Activated effector memory CD4-positive, alpha-beta T cell treated with anti-CD3 and anti-CD28 coated beads, Interleukin-2, amount 50 U/mL, for 16 hours (primary cell): ENCODE results near the gene MYO7A.

Experiments
- DNase-seq: peaks from one replicate; pipeline ENCODE4 v3.0.0-alpha.2; 2020

Gene MYO7A

DNA sequence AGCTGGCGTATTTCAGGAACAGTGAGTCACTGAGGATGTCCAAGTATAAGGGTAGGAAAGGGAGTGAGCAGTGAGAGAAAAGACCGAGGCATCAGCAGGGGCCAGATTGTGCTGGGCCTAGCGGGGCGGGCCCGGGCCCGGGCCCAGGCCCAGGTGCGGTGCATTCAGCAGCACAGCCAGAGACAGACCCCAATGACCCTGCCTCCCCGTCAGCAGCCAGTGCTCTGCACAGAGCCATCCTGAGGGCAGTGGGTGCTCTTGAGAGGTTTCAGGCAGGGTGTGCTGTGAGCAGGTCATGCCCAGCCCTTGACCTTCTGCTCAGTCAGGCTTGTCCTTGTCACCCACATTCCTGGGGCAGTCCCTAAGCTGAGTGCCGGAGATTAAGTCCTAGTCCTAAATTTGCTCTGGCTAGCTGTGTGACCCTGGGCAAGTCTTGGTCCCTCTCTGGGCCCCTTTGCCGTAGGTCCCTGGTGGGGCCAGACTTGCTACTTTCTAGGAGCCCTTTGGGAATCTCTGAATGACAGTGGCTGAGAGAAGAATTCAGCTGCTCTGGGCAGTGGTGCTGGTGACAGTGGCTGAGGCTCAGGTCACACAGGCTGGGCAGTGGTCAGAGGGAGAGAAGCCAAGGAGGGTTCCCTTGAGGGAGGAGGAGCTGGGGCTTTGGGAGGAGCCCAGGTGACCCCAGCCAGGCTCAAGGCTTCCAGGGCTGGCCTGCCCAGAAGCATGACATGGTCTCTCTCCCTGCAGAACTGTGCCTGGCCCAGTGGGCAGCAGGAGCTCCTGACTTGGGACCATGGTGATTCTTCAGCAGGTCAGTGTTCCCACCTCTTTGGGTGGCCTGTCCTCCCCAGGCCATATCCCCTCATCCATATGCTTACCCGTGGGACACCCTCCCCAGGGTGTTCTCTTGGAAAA, 2.1 kb downstream of the MYO7A start:
- no peak for DNase-seq

DNA sequence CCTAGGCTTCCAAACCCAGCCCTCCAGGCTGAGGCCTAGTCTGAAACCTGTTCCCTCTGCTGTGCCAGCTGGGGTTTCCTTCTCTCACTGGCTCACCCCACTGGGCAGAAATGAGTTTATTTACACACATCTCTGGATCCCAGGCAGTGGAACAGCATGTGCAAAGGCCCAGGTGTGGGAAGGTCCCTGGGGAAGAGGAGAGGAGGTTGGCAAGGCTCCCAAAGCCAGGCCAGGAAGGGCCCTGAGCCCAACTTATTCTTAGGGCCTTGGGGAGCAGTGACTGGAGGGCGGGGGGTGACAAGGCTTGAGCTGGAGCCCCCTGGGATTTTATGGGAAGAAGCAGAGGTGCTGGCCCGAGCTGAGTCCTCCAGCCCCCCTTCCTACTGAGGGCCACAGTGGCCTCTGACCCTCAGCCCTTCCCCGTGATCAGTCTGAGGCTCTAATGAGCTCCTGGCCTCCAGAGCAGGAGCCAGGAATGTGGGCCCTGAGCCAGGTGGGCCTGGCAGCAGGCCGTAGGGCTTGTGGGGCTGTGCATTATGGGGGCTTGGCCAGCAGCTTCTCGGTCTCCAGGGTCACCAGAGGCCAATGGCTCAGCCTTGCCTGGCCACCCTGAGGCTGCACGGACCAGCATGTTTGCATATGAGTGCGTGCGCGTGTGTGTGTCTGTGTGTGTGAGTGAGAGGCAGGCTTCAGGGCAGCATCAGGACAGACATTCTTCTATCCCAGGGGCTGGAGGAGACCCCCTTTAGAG, 2.9 kb downstream of the MYO7A start:
- DNase-seq: no peak

- no peak for DNase-seq
Observed at GRCh38 chr11:77131560-77131959, 3.5 kb downstream of the MYO7A start.

GRCh38 chr11:77135069-77135468, 7.0 kb downstream of the MYO7A start:
- DNase-seq: no peak

GRCh38 chr11:77136074-77136473, 8.0 kb downstream of the MYO7A start:
- no peak for DNase-seq

GRCh38 chr11:77136784-77137420, 8.9 kb downstream of the MYO7A start:
- DNase-seq: no peak

- DNase-seq: no peak
Observed at GRCh38 chr11:77137421-77137820, 9.4 kb downstream of the MYO7A start.

DNA sequence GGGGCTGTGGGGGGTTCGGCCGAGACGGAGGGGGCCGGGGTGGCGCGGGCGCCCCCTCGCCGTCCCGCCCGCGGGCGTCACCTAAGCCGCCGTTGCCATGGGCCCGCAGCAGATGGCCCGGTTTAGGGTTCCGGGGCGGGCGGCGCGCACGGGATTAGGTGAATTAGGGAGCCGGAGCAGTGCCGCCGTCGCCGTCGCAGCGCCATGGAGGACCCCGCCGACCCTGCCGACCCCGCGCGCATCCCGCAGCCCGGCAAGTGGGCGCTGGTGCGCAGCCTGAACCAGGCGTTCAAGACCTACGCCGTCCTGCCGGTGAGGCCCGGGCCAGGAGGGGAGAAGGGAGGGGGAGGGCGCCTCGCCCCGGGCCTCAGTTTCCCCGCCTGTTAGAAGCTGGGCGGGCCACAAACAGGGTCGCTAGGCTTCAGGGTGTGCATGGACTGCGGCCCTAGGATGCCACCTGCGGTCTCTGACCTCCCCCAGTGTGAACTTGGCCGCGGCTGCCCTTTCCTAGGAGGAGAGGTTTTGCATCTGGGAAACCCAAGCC, 10.1 kb downstream of the MYO7A start:
- DNase-seq: no peak

- DNase-seq: no peak
Observed at GRCh38 chr11:77139201-77139600, 11.2 kb downstream of the MYO7A start.

- no peak for DNase-seq
Observed at GRCh38 chr11:77140231-77140851, 12.3 kb downstream of the MYO7A start.

GRCh38 chr11:77141034-77141433, 13.0 kb downstream of the MYO7A start:
- no peak for DNase-seq

DNA sequence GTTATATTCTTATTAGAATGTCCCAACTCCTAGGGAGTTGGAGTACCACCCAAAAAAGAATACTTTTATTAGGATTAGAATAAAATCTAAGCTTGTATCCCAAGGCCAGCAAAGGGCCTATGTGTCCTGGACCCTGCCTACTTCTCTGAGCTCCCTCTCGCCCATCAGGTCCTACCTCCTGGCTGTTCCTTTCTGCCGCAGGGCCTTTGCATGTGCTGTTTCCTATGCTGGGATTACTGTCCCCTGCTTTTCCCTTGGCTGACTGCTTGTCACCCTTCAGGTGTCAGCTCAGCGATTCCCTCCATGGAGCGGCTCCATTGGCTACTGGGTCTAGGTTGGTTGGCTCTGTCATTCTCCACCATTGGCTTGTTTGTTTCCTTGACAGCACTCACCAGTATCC, 13.4 kb downstream of the MYO7A start:
- no peak for DNase-seq

- DNase-seq: no peak
Observed at GRCh38 chr11:77142091-77142975, 14.3 kb downstream of the MYO7A start.

DNA sequence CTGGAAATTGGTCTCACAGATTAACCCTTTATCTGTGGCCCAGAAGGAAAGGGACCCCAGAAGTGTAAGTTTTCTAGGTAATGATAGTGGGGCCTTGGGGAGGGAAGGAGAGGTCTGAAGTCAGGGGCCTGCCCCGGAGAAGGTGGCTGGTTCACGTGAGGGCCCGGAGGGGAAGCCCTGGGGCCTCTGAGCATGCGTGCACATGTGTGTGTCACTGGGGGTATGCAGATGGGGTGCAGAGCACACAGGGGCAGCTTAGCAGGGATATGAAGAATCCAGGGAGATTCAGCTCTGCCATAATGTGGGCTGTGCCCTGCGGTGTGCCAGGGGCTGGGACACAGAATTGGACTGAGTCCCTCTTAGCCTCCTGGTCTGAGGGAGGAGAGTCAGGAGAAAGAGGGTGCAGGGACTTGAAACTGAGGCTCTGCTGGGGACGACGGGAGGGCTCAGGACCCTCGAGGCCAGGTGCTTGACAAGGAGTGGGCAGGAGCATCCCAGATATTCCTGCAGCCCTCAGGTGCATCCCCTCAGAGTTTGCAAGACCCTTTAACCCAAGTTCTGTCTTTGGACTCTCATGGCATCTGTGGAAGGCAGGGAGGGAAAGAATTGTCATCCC, 15.5 kb downstream of the MYO7A start:
- no peak for DNase-seq

DNA sequence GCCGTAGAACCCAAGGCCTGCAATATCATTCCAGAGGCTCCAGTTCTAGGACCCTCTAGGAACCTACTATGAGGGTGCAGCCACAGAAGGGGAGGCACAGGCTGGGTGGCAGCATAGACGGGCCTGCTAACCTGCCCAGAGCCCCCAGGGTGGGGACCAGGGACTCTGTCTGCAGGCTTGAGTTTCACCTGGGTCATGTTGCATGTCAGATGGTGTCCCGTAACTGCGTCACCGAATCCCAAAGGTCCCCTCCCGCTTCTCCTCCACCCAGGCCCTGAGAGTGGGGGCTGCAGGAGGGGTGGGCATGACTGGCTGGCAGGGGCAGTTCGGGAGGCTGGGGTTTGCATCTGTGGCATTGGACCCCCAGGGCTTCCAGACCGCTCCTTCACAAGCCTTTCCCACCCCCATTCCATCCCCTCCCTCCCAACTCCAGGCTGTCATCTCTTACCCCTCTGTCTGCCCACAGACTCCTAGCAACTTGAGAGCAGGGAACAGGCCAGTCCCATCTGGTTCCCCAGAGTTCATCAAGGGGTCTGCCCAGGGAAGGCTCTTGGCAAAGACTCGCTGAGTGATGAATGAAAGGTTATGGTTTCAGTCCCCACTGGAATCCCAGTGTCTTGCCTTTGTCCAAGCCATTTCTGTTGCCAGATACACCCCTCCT, 16.3 kb downstream of the MYO7A start:
- no peak for DNase-seq

DNA sequence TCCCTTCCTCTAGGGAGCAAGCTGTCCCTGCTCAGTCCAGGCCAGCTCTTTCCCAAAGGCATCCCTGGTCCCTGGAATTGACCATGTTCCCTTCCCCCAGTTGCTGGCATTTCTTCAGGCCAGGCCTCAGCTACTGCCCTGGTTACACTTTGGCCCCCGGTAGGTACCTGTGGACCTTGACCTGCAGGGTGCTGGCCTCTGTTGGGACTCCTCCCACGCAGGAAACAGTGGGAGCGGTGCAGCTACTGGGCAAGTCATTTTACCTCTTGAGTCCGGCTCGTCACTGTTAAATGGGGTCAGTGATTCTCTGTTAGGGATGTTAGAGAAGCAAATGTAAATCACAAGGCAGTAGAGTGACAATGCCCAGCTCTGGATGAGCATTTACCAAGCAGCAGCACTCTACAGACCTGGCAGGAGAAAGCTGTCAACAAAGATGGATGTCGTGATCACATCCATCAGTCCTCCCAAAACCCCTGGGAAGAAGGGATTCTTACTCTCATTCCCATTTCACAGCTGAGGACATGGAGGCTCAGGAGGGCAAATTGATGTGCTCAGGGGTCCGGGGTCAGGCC, 16.9 kb downstream of the MYO7A start:
- no peak for DNase-seq

GRCh38 chr11:77146261-77147035, 18.4 kb downstream of the MYO7A start:
- DNase-seq: no peak

DNA sequence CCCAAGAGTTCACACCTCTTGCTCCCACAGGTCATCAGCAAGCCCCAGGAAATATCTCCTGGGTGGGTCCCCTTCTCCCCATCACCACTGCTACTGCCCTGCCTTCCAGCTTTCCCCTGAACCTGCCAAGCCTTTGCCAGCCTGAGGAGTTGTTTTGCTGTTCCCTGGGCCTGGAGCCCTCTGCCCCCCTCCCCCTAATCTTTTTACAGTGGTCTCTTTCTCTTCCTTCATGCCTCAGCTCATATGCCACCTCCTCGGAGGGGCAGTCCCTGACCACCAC, 18.9 kb downstream of the MYO7A start:
- no peak for DNase-seq

DNA sequence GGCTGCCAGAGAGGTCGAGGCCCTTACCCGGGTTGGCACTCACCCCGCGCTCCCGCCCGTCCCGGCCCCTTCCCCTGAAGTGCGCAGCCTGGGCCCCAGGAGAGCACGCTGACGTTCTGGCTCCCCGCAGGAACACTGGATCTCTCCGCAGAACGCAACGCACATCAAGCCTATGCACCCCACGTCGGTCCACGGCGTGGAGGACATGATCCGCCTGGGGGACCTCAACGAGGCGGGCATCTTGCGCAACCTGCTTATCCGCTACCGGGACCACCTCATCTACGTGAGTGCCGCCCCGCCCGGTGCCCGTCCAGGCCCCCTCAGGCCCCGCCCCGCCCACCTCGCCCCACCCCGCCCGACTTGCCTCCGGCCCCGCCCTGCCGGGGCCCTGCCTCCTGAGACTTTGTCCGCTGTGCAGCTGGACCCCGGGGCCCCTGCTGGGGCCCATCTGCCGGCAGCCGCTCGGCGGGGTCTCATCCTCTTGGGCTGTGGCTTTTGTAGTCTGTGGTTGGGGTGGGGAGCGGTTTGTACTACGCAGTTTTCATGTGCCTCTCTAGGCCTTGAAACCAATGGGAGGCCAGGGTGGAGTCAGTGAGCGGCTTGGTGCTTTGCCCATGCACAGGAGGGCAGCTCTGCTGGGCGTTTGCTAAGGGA, 19.7 kb downstream of the MYO7A start:
- peak; percentile 72 for DNase-seq
